OCI-LY7 (cell line): Measurements from ENCODE around the gene DIP2C. TPM values are rescaled to one million over a fixed set of nuclear protein-coding genes. Genes with fewer than 3 reads are reported as not detected.
"Not testable (repeated sequence)": the region's sequence is repeated elsewhere in the genome, so short reads cannot be mapped to it uniquely, and the experiment has no call there.

Experiments used
- BruUV-seq: library from RNA; stranded (reverse); fragments of 400-500 nt; replicated peaks from 2 replicates; lab custom pipeline; 2021; lab: Mats Ljungman, UMichigan
- CTCF ChIA-PET: fragments of 300-600 bp; sonication (Branson Sonifier 250); formaldehyde crosslinking; loops from one replicate; lab custom pipeline; 2022; ENCODE audit warnings: antibody characterized with exemption; ENCODE audit not compliant: unreplicated experiment; lab: Charles Lee
- POLR2A ChIA-PET: fragments of 300-600 bp; sonication (Branson Sonifier 250); formaldehyde crosslinking; loops from one replicate; lab custom pipeline; 2022; ENCODE audit warnings: antibody characterized with exemption; lab: Charles Lee
- DNase-seq: peaks from one replicate; pipeline ENCODE4 v3.0.0-alpha.2; 2015; ENCODE audit warnings: low spot score
- H2AFZ ChIP-seq: fragments of 200-600 bp; sonication (generic), shearing (Covaris generic); 2 replicates; pipeline ENCODE4 v1.6.1; 2014; ENCODE audit warnings: mild to moderate bottlenecking, antibody characterized with exemption, low read length, moderate library complexity
- H3K27ac ChIP-seq: fragments of 200-600 bp; sonication (generic); 2 replicates; pipeline ENCODE4 v1.5.1; 2014; ENCODE audit warnings: mixed run types, low read depth, mild to moderate bottlenecking, moderate library complexity, low read length, inconsistent platforms; ENCODE audit not compliant: poor library complexity, severe bottlenecking
- H3K36me3 ChIP-seq: fragments of 200-600 bp; sonication (generic); 2 replicates; pipeline ENCODE4 v1.6.1; 2014; ENCODE audit warnings: mild to moderate bottlenecking, antibody characterized with exemption, low read length, moderate library complexity, mixed read lengths; ENCODE audit not compliant: insufficient read depth
- H3K4me1 ChIP-seq: fragments of 200-600 bp; sonication (generic); 2 replicates; pipeline ENCODE4 v1.5.1; 2014; ENCODE audit warnings: mild to moderate bottlenecking, low read length; ENCODE audit not compliant: insufficient read depth, poor library complexity, severe bottlenecking
- H3K4me2 ChIP-seq: fragments of 200-600 bp; sonication (generic); 2 replicates; pipeline ENCODE4 v1.6.1; 2014; ENCODE audit warnings: mild to moderate bottlenecking, low read length
- H3K4me3 ChIP-seq: fragments of 200-600 bp; sonication (generic); 2 replicates; pipeline ENCODE4 v1.5.1; 2014; ENCODE audit warnings: mild to moderate bottlenecking, low read depth, low read length; ENCODE audit not compliant: poor library complexity, severe bottlenecking
- H3K79me2 ChIP-seq: fragments of 200-600 bp; sonication (generic); 2 replicates; pipeline ENCODE4 v1.6.1; 2016; ENCODE audit warnings: low read depth, mild to moderate bottlenecking, low read length, moderate library complexity, mixed read lengths; ENCODE audit not compliant: insufficient read depth
- H3K9me2 ChIP-seq: fragments of 200-600 bp; sonication (generic); 2 replicates; pipeline ENCODE4 v1.6.1; 2016; ENCODE audit warnings: mild to moderate bottlenecking, low read length, mixed read lengths; ENCODE audit not compliant: insufficient read depth
- H3K9me3 ChIP-seq: fragments of 200-600 bp; sonication (generic); 2 replicates; pipeline ENCODE4 v1.6.1; 2014; ENCODE audit warnings: mild to moderate bottlenecking, mixed run types, low read length, mixed read lengths
- H4K20me1 ChIP-seq: fragments of 200-600 bp; sonication (generic); 2 replicates; pipeline ENCODE4 v1.6.1; 2014; ENCODE audit warnings: mild to moderate bottlenecking, antibody characterized with exemption, low read length, moderate library complexity, mixed read lengths; ENCODE audit not compliant: insufficient read depth
- EZH2phosphoT487 ChIP-seq: fragments of 200-600 bp; sonication (generic); IDR thresholded peaks from 2 replicates; pipeline ENCODE4 v1.6.1; 2018; ENCODE audit warnings: low read depth, borderline replicate concordance, mild to moderate bottlenecking, mixed run types, antibody characterized with exemption, low read length, moderate library complexity, mixed read lengths
- intact Hi-C: fragments of 100-400 bp; cut with micrococcal nuclease; formaldehyde crosslinking; loops from one replicate; pipeline ENCODE4 v1.10.0; 2022; ENCODE audit not compliant: unreplicated experiment
- total RNA-seq, 2 experiments: library from RNA; depleted of rRNA in 1 of 2; stranded (reverse); fragments of >200 nt in 1 of 2; shearing (Covaris generic) in 1 of 2; gene quantifications; 2 replicates each; pipeline ENCODE4 v1.2.3, GENCODE V29; 2014 to 2022
- TF ChIP-seq, protein P1 (sequence below): fragments of 200-600 bp; sonication (generic); conservative IDR thresholded peaks from 2 replicates; pipeline ENCODE4 v1.5.1; 2014; ENCODE audit warnings: mild to moderate bottlenecking, antibody characterized with exemption, low read length, moderate library complexity, mixed read lengths

DIP2C gene
- total RNA-seq, 2 experiments from 2014 or later: 10.9 to 29.5 TPM

GRCh38 chr10:634256-634655 lies 55.2 kb downstream of the DIP2C start:
- Histone ChIP-seq H3K27ac (no peak overlapping the region), H3K4me1 (no peaks in the 10 kb centered on the region), H3K36me3 (no peaks in the 10 kb centered on the region), H3K9me2 (no peaks in the 10 kb centered on the region), H4K20me1 (no peaks in the 10 kb centered on the region), H2AFZ (no peak overlapping the region), H3K4me3 (no peak overlapping the region), H3K9me3 (no peaks in the 10 kb centered on the region), H3K79me2 (no peaks in the 10 kb centered on the region), H3K4me2 (no peak overlapping the region)
- intact Hi-C loops: no loop called here
- POLR2A ChIA-PET: no interaction called here
- no TSS peak for BruUV-seq
- no peak for TF ChIP-seq EZH2phosphoT487
- TF ChIP-seq, protein P1, sequence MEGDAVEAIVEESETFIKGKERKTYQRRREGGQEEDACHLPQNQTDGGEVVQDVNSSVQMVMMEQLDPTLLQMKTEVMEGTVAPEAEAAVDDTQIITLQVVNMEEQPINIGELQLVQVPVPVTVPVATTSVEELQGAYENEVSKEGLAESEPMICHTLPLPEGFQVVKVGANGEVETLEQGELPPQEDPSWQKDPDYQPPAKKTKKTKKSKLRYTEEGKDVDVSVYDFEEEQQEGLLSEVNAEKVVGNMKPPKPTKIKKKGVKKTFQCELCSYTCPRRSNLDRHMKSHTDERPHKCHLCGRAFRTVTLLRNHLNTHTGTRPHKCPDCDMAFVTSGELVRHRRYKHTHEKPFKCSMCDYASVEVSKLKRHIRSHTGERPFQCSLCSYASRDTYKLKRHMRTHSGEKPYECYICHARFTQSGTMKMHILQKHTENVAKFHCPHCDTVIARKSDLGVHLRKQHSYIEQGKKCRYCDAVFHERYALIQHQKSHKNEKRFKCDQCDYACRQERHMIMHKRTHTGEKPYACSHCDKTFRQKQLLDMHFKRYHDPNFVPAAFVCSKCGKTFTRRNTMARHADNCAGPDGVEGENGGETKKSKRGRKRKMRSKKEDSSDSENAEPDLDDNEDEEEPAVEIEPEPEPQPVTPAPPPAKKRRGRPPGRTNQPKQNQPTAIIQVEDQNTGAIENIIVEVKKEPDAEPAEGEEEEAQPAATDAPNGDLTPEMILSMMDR: no peak
- CTCF ChIA-PET: no interaction called here
- DNase-seq: no peak

DNA sequence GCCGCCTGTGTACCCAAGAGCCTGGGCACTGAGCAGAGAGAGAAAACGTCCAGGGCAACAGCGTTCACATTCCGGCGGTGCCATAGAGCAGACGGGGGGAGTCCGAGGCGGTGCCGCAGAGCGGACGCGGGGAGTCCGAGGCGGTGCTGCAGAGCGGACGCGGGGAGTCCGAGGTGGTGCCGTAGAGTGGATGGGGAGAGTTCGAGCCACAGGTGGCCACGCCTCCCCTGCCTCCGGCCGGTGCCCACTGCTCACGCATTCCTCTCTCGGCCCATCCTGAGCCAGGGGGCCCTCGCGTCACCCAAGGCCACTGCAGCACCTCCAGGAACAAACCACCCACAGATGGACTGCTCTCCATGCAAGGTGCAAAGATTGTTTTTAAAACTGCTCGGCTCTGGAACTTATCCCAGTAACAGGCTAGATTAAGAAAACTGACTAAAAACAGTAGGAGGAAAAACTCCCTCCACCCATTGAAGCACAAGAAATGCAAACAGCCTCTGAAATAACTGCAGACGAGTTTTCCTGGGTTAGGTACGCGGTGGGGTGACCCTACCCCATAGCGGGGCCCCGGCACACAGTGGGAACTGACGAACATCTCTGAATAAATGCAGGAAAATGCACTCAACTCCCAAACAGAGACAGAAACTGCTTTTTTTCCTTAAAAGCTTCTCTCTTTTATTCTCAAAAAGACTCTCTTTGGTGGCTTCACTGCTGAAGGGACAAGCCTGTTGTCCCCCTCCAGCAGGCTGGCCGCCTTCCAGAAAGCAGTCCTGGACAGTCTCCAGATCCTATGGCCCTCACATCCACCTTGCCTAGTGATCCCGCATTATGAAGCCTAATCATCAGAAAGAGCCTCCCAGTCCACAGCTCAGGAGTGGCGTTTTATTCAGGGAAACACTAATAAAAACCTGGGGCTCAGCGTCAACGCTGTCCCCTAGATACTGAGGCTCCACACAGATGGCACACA lies 55.9 kb downstream of the DIP2C start:
- BruUV-seq: no TSS peak
- CTCF ChIA-PET: no interaction called here

DNA sequence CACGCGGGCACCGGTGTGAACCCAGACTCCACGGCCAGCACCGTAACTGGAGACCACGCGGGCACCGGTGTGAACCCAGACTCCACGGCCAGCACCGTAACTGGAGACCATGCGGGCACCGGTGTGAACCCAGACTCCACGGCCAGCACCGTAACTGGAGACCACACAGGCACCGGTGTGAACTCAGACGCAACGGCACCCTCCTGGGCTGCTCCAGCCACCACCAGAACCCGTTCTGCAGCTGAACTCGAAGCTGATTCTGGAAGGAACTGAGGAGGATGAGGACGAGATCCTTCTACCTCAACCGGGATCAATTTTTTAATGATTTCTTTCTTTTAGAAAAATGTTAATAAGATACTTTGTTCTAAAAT lies 56.7 kb downstream of the DIP2C start:
- H3K27ac ChIP-seq, H3K9me3 ChIP-seq, H3K4me3 ChIP-seq, BruUV-seq, H3K79me2 ChIP-seq, DNase-seq, H3K4me1 ChIP-seq, H3K36me3 ChIP-seq, H3K4me2 ChIP-seq, H4K20me1 ChIP-seq, H2AFZ ChIP-seq, intact Hi-C loops, POLR2A ChIA-PET, CTCF ChIA-PET, H3K9me2 ChIP-seq: not testable (repeated sequence)

More for the DNA sequence above, 55.9 kb downstream of the DIP2C start:
- Histone ChIP-seq H3K36me3 (no peaks in the 10 kb centered on the region), H3K9me2 (no peaks in the 10 kb centered on the region), H3K4me2 (no peak overlapping the region), H3K27ac (no peak overlapping the region), H3K9me3 (no peaks in the 10 kb centered on the region), H3K4me1 (no peaks in the 10 kb centered on the region), H3K4me3 (no peak overlapping the region), H3K79me2 (no peaks in the 10 kb centered on the region), H4K20me1 (no peaks in the 10 kb centered on the region), H2AFZ (no peak overlapping the region)
- POLR2A ChIA-PET: no interaction called here
- TF ChIP-seq, protein P1: no peak
- TF ChIP-seq EZH2phosphoT487: no peak
- DNase-seq: no peak
- intact Hi-C loops: no loop called here

GRCh38 chr10:632155-632806 lies 57.2 kb downstream of the DIP2C start:
- POLR2A ChIA-PET: interaction anchor here (0.5 kb wide), 1 partner anchor 337 kb away, joined by 3 read pairs; no protein-coding TSS in a partner anchor
- H3K9me3 ChIP-seq, H3K4me1 ChIP-seq, intact Hi-C loops, BruUV-seq, H3K36me3 ChIP-seq, DNase-seq, H2AFZ ChIP-seq, H3K9me2 ChIP-seq, H3K27ac ChIP-seq, H4K20me1 ChIP-seq, CTCF ChIA-PET, H3K4me2 ChIP-seq, H3K4me3 ChIP-seq, H3K79me2 ChIP-seq: not testable (repeated sequence)
